GM19397 (cell line): ENCODE measurements around the gene LHFPL3.

Experiments
- ATAC-seq: cut with Tn5 transposase; IDR thresholded peaks from one replicate; pipeline ENCODE4 v1.9.1; 2021; ENCODE audit warnings: mild to moderate bottlenecking, moderate library complexity; ENCODE audit not compliant: unreplicated experiment

LHFPL3 gene

GRCh38 chr7:104371216-104371979 is 43.0 kb downstream of the LHFPL3 start:
- ATAC-seq = no peak

- ATAC-seq = no peak
Observed at GRCh38 chr7:104371980-104372357, 43.6 kb downstream of the LHFPL3 start.

- ATAC-seq = no peak
Observed at GRCh38 chr7:104382616-104383015, 54.2 kb downstream of the LHFPL3 start.

- no peak for ATAC-seq
Observed at GRCh38 chr7:104386943-104387342, 58.5 kb downstream of the LHFPL3 start.

- no peak for ATAC-seq
Observed at GRCh38 chr7:104388222-104388621, 59.8 kb downstream of the LHFPL3 start.

- no peak for ATAC-seq
Observed at GRCh38 chr7:104395162-104395561, 66.8 kb downstream of the LHFPL3 start.

- no peak for ATAC-seq
Observed at GRCh38 chr7:104397442-104397841, 69.0 kb downstream of the LHFPL3 start.

- ATAC-seq = no peak
Observed at GRCh38 chr7:104408371-104408770, 80.0 kb downstream of the LHFPL3 start.

GRCh38 chr7:104410742-104411141 is 82.3 kb downstream of the LHFPL3 start:
- ATAC-seq = no peak

GRCh38 chr7:104412911-104413310 is 84.5 kb downstream of the LHFPL3 start:
- no peak for ATAC-seq

GRCh38 chr7:104414216-104414615 is 85.8 kb downstream of the LHFPL3 start:
- ATAC-seq = no peak

- ATAC-seq = no peak
Observed at GRCh38 chr7:104415700-104416099, 87.3 kb downstream of the LHFPL3 start.

- no peak for ATAC-seq
Observed at GRCh38 chr7:104416866-104417393, 88.5 kb downstream of the LHFPL3 start.

- no peak for ATAC-seq
Observed at GRCh38 chr7:104431930-104432329, 103.5 kb downstream of the LHFPL3 start.

- no peak for ATAC-seq
Observed at GRCh38 chr7:104434129-104434528, 105.7 kb downstream of the LHFPL3 start.

GRCh38 chr7:104442481-104442880 is 114.1 kb downstream of the LHFPL3 start:
- ATAC-seq = no peak

- ATAC-seq = no peak
Observed at GRCh38 chr7:104444017-104444416, 115.6 kb downstream of the LHFPL3 start.

- no peak for ATAC-seq
Observed at GRCh38 chr7:104445393-104445792, 117.0 kb downstream of the LHFPL3 start.

- no peak for ATAC-seq
Observed at GRCh38 chr7:104450861-104451260, 122.5 kb downstream of the LHFPL3 start.

GRCh38 chr7:104453190-104453589 is 124.8 kb downstream of the LHFPL3 start:
- ATAC-seq = no peak

- no peak for ATAC-seq
Observed at GRCh38 chr7:104458875-104459274, 130.5 kb downstream of the LHFPL3 start.

GRCh38 chr7:104469166-104469820 is 140.9 kb downstream of the LHFPL3 start:
- no peak for ATAC-seq
